ENCODE data around the gene CARHSP1.
"Not testable (repeated sequence)": the region's sequence is repeated elsewhere in the genome, so short reads cannot be mapped to it uniquely, and the experiment has no call there.

Gene CARHSP1

DNA sequence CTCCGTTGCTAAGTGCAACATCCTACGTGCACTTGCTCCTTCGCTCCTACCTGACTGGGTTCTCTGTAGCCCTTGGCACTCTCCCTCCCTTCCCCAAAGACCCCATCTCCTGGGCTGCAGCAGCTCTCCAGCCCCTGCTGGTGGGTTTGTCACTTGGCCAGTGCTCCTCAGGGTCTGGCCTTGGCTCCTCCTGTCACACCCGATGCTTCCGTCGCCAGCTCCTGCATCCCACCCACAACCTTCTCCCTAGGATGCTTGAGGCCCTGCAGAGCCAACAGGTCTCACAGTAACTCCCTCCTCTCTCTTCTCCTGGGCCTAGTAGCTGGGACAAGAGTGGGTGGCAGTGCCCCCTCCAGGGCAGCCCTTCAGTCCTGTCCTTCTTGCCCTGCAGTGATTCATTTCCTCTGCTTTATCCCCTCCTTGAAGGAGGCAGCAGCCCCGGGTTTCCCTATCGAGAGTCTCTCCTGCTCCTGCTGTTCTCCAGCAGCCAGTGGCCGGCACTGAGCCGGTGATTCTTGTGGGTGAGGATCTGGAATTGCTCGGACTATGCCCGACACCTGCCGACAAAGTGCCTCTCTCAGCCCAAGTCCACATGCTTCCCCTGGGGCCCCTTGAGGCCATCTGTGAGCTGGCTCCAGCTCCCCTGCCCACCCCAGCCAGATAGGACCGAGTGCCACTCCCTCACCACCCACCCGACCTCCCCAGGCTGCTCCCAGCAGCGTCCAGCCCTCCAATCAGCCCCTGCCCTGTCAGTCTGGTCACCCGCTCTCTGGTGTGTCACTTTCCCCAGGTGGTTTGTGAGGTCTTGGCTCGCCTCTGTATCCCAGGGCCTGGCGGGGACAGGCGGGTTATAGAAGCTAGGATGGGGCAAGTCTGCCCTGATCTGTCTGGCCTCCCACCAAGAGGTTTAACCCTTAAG, 17.1 kb upstream of the CARHSP1 start:
- peaks cover 0 to 26% (median 20%) of the 10 kb centered on the region in 5 donors for H3K27me3 ChIP-seq (ENCODE audit: control insufficient read depth in 5 of 5, insufficient read depth in 4 of 5, low read length in 5 of 5)
- peaks cover 0 to 24% (median 20%) of the 10 kb centered on the region in 5 donors for H3K4me1 ChIP-seq (ENCODE audit: control insufficient read depth in 5 of 5, insufficient read depth in 5 of 5, low read length in 5 of 5)
- H3K27ac ChIP-seq (ENCODE audit: low read depth, low read length) = no peak overlapping the region
- no peaks in the 10 kb centered on the region for H3K9me3 ChIP-seq (ENCODE audit: control insufficient read depth in 5 of 5, low read length in 5 of 5)
- no peak overlapping the region for H3K9ac ChIP-seq (ENCODE audit: low read length in 5 of 5)
- no peak overlapping the region for H3K4me3 ChIP-seq (ENCODE audit: low read depth in 1 of 5, low read length in 5 of 5)
- peaks cover 0 to 27% (median 19%) of the 10 kb centered on the region in 5 donors for H3K36me3 ChIP-seq (ENCODE audit: control insufficient read depth in 5 of 5, insufficient read depth in 5 of 5, low read length in 5 of 5)

DNA sequence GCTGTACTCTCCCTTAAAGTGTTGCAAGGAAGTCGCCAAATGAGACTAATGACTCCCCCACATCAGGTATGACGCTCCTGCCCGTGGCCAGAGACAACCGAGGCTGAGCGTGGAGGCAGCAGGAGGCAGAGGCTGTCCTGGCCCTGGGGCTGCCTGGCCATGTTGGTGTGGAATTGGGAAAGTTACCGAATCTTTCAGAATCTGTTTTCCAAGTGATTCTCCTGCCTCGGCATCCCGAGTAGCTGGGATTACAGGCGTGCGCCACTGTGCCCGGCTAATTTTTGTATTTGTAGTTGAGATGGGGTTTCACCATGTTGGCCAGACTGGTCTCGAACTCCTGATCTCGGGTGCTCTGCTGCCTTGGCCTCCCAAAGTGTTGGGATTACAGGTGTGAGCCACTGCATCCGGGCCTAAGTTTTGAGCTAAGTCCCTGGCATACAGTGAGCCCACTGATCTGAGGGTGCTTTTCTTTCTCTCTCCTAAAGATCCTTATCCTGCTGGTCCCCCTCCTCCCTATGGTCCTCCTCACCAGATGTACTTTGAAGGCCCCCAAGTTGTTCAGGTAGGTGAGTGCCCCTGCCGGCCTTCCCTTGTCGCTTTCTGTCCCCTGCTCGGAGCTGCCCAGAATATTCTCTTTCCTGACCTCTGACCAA, 14.0 kb upstream of the CARHSP1 start:
- peaks cover 0 to 5% (median 4%) of the 10 kb centered on the region in 5 donors for H3K36me3 ChIP-seq (ENCODE audit: control insufficient read depth in 5 of 5, insufficient read depth in 5 of 5, low read length in 5 of 5)
- H3K4me1 ChIP-seq (ENCODE audit: control insufficient read depth in 5 of 5, insufficient read depth in 5 of 5, low read length in 5 of 5) = peaks cover 0 to 18% (median 18%) of the 10 kb centered on the region in 5 donors
- H3K27me3 ChIP-seq (ENCODE audit: control insufficient read depth in 5 of 5, insufficient read depth in 4 of 5, low read length in 5 of 5) = peaks cover 0 to 26% (median 20%) of the 10 kb centered on the region in 5 donors
- H3K9me3 ChIP-seq (ENCODE audit: control insufficient read depth in 5 of 5, low read length in 5 of 5) = no peaks in the 10 kb centered on the region
- H3K27ac ChIP-seq (ENCODE audit: low read depth, low read length) = no peak overlapping the region
- H3K4me3 ChIP-seq (ENCODE audit: low read depth in 1 of 5, low read length in 5 of 5) = no peak overlapping the region
- no peak overlapping the region for H3K9ac ChIP-seq (ENCODE audit: low read length in 5 of 5)

DNA sequence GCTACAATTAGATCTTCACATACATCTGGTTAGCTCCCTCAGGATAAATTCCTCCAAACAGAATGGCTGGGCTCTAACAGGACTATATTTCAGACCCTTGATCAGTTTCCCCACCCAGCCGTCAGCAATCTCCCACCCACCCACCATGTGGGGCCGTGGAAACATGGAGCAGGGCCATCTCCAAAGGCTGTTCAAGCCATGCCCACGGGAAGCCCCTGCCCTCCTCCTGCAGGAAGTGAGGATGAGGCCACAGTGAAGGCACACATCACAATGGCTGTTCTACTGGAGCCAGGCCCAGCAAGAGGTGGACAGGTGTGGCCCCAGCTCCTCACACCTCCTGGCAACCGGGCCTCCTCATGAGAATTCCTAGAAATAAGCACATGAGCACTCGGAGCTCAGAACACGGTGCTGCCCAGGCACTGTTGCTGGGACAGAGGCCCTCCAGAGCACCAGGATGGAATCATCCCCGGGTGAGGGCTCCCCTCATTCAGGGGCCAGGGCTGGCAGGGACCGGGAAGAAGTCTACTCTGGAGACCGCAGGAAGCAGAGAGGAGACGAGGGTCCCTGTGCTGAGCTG, 13.3 kb upstream of the CARHSP1 start, which contains the start of gene LITAFD:
LITAFD (plus strand) TSS at position 311 of the 577 bp plus-strand sequence. CDS start 2,005 bp downstream, outside the sequence.
- Histone ChIP-seq H3K9ac (ENCODE audit: low read length in 5 of 5) (no peak within 1 kb of the TSS), H3K27ac (ENCODE audit: low read depth, low read length) (no peak within 1 kb of the TSS), H3K4me1 (ENCODE audit: control insufficient read depth in 5 of 5, insufficient read depth in 5 of 5, low read length in 5 of 5) (peaks cover 0 to 15% (median 13%) of the 10 kb centered on the region in 5 donors), H3K4me3 (ENCODE audit: low read depth in 1 of 5, low read length in 5 of 5) (no peak within 1 kb of the TSS), H3K36me3 (ENCODE audit: control insufficient read depth in 5 of 5, insufficient read depth in 5 of 5, low read length in 5 of 5) (peaks cover 0 to 1% (median 0%) of the 10 kb centered on the region in 5 donors), H3K27me3 (ENCODE audit: control insufficient read depth in 5 of 5, insufficient read depth in 4 of 5, low read length in 5 of 5) (peaks cover 0 to 26% (median 20%) of the 10 kb centered on the region in 5 donors), H3K9me3 (ENCODE audit: control insufficient read depth in 5 of 5, low read length in 5 of 5) (no peaks in the 10 kb centered on the region)

DNA sequence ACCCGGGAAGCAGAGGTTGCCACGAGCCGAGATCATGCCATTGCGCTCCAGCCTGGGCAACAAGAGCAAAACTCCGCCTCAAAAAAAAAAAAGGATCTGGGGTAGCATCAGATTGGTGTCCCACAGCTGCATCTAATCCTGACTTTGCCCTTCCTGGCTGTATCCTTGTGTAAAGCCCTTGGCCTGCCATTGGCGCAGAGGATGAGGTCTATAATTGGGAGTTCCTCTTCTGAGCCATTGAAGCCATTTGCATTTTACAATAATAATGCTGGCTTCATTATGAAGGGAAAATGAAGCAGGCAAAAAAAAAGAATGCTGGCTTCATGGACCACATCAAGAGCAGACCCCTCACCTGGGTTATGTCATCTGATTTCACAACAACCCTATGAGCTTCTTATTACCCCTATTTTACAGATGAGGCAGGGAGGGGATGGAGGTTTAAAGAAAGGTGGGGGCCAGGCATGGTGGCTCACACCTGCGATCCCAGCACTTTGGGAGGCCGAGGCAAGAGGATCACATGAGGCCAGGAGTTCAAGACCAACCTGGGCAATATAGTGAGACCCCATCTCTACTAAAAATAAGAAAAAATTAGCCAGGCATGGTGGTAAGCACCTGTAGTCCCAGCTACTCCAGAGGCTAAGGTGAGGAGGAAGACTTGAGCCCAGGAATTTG, 12.2 kb upstream of the CARHSP1 start:
- H3K4me1 ChIP-seq (ENCODE audit: control insufficient read depth in 5 of 5, insufficient read depth in 5 of 5, low read length in 5 of 5) = peaks cover 0 to 8% (median 8%) of the 10 kb centered on the region in 5 donors

DNA sequence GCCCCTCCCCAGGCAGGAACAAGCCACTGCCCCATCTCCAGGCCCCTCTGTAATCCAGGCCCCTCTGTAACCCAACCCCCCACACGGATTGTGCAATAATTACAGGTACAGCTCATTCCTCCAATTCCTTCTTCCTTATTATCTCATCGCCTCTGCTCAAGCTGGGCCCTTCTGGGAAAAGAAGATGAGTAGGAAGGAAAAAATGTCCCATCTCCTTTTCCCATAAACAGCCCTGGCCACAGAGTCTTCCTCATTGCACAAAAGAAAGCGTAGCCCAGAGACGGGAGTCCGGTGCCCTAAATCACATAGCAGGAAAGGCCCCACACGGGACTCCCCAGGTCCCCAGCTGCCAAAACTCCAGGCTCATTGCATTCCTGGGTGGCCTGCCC, 9.7 kb upstream of the CARHSP1 start:
- Histone ChIP-seq H3K36me3 (ENCODE audit: control insufficient read depth in 5 of 5, insufficient read depth in 5 of 5, low read length in 5 of 5) (no peaks in the 10 kb centered on the region), H3K4me3 (ENCODE audit: low read depth in 1 of 5, low read length in 5 of 5) (no peak overlapping the region), H3K9ac (ENCODE audit: low read length in 5 of 5) (no peak overlapping the region), H3K4me1 (ENCODE audit: control insufficient read depth in 5 of 5, insufficient read depth in 5 of 5, low read length in 5 of 5) (peaks cover 0 to 13% (median 2%) of the 10 kb centered on the region in 5 donors), H3K27me3 (ENCODE audit: control insufficient read depth in 5 of 5, insufficient read depth in 4 of 5, low read length in 5 of 5) (peaks cover 0 to 11% (median 8%) of the 10 kb centered on the region in 5 donors), H3K9me3 (ENCODE audit: control insufficient read depth in 5 of 5, low read length in 5 of 5) (no peaks in the 10 kb centered on the region), H3K27ac (ENCODE audit: low read depth, low read length) (no peak overlapping the region)

More for the DNA sequence above, 12.2 kb upstream of the CARHSP1 start:
- Histone ChIP-seq H3K4me3 (ENCODE audit: low read depth in 1 of 5, low read length in 5 of 5) (no peak overlapping the region), H3K36me3 (ENCODE audit: control insufficient read depth in 5 of 5, insufficient read depth in 5 of 5, low read length in 5 of 5) (no peaks in the 10 kb centered on the region), H3K9me3 (ENCODE audit: control insufficient read depth in 5 of 5, low read length in 5 of 5) (no peaks in the 10 kb centered on the region), H3K27ac (ENCODE audit: low read depth, low read length) (no peak overlapping the region), H3K27me3 (ENCODE audit: control insufficient read depth in 5 of 5, insufficient read depth in 4 of 5, low read length in 5 of 5) (peaks cover 0 to 26% (median 20%) of the 10 kb centered on the region in 5 donors), H3K9ac (ENCODE audit: low read length in 5 of 5) (no peak overlapping the region)

DNA sequence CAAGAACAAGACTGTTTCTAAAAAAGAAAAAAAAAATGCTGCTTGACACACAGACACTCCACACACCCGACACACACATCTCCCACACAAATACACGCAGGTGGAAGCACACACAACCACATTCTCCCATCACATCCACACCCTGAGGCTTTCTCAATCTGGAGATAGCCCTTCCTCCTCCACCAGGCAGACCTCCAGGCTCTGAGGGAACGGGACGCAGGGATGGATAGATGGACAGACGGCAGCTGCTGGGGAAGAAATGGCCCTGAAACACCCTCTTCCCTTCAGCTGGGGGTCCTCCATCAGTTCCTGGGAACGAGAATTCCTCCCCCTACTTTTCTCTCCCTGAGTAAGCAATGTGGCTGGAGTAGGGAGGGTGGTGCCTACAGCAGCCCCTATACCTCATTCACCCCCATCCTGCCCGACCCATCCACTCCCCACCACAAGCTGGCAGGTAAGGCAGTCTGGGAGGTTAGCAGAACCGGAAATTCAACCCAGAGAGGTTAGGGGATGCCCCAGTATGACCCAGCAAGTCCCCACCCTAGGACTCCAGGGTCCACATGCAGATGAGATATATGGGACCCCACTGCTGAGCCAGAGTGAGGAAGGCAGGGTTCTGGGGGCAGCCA, 9.2 kb upstream of the CARHSP1 start:
- no peak overlapping the region for H3K9ac ChIP-seq (ENCODE audit: low read length in 5 of 5)
- no peak overlapping the region for H3K27ac ChIP-seq (ENCODE audit: low read depth, low read length)
- no peak overlapping the region for H3K4me3 ChIP-seq (ENCODE audit: low read depth in 1 of 5, low read length in 5 of 5)
- no peaks in the 10 kb centered on the region for H3K36me3 ChIP-seq (ENCODE audit: control insufficient read depth in 5 of 5, insufficient read depth in 5 of 5, low read length in 5 of 5)
- H3K4me1 ChIP-seq (ENCODE audit: control insufficient read depth in 5 of 5, insufficient read depth in 5 of 5, low read length in 5 of 5) = peaks cover 0 to 13% (median 2%) of the 10 kb centered on the region in 5 donors
- H3K27me3 ChIP-seq (ENCODE audit: control insufficient read depth in 5 of 5, insufficient read depth in 4 of 5, low read length in 5 of 5) = peaks cover 0 to 11% (median 8%) of the 10 kb centered on the region in 5 donors
- no peaks in the 10 kb centered on the region for H3K9me3 ChIP-seq (ENCODE audit: control insufficient read depth in 5 of 5, low read length in 5 of 5)

DNA sequence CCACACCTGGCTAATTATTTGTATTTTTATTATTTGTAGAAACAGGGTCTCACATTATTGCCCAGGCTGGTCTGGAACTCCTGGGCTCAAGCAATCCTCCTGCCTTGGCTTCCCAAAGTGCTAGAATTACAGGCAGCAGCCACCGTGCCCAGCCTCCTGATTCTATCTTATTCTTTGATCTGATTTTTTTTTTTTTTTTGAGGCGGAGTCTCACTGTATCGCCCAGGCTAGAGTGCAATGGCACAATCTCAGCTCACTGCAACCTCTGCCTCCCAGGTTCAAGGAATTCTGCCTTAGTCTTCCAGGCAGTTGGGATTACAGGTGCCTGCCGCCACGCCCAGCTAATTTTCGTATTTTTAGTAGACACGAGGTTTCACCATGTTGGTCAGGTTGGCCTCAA, 6.5 kb upstream of the CARHSP1 start:
- H3K36me3 ChIP-seq (ENCODE audit: control insufficient read depth in 5 of 5, insufficient read depth in 5 of 5, low read length in 5 of 5); H3K9me3 ChIP-seq (ENCODE audit: control insufficient read depth in 5 of 5, low read length in 5 of 5); H3K4me3 ChIP-seq (ENCODE audit: low read depth in 1 of 5, low read length in 5 of 5); H3K27me3 ChIP-seq (ENCODE audit: control insufficient read depth in 5 of 5, insufficient read depth in 4 of 5, low read length in 5 of 5); H3K9ac ChIP-seq (ENCODE audit: low read length in 5 of 5); H3K27ac ChIP-seq (ENCODE audit: low read depth, low read length): not testable (repeated sequence)
- H3K4me1 ChIP-seq (ENCODE audit: control insufficient read depth in 5 of 5, insufficient read depth in 5 of 5, low read length in 5 of 5) = peaks cover 0 to 13% (median 3%) of the 10 kb centered on the region in 5 donors

DNA sequence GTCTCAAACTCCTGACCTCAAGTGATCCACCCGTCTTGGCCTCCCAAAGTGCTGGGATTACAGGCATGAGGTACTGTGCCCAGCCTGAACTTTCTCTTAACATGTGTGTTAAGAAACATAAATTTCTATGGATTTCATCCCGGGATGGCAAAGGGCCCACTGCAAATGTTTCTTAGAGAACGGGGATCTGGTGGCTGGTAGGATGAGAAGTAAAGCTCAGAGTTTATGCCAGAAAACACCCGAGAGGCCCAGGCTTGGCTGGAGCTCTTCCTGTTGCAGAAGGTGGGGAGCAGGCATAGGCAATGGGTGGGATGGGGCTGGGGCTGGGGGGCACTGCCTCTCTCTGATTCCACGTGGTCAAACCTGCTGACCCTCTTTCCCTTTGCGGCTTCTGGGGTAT, 5.6 kb upstream of the CARHSP1 start:
- H3K9me3 ChIP-seq (ENCODE audit: control insufficient read depth in 5 of 5, low read length in 5 of 5) = no peaks in the 10 kb centered on the region
- no peak overlapping the region for H3K27ac ChIP-seq (ENCODE audit: low read depth, low read length)

DNA sequence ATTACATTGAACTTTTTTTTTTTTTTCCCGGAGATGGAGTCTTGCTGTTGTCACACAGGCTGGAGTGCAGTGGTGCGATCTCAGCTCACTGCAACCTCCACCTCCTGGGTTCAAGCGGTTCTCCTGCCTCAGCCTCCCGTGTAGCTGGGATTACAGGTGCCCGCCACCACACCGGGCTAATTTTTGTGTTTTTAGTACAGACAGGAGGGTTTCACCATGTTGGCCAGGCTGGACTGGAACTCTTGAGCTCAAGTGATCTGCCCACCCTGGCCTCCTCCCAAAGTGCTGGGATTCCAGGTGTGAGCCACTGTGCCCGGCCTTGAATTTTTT, 5.0 kb upstream of the CARHSP1 start:
- not testable (repeated sequence) for H3K4me3 ChIP-seq (ENCODE audit: low read depth in 1 of 5, low read length in 5 of 5); H3K27me3 ChIP-seq (ENCODE audit: control insufficient read depth in 5 of 5, insufficient read depth in 4 of 5, low read length in 5 of 5); H3K9me3 ChIP-seq (ENCODE audit: control insufficient read depth in 5 of 5, low read length in 5 of 5); H3K27ac ChIP-seq (ENCODE audit: low read depth, low read length); H3K36me3 ChIP-seq (ENCODE audit: control insufficient read depth in 5 of 5, insufficient read depth in 5 of 5, low read length in 5 of 5); H3K9ac ChIP-seq (ENCODE audit: low read length in 5 of 5)
- H3K4me1 ChIP-seq (ENCODE audit: control insufficient read depth in 5 of 5, insufficient read depth in 5 of 5, low read length in 5 of 5) = peaks cover 0 to 18% (median 7%) of the 10 kb centered on the region in 5 donors

More for the DNA sequence above, 5.6 kb upstream of the CARHSP1 start:
- Histone ChIP-seq H3K36me3 (ENCODE audit: control insufficient read depth in 5 of 5, insufficient read depth in 5 of 5, low read length in 5 of 5) (no peaks in the 10 kb centered on the region), H3K4me1 (ENCODE audit: control insufficient read depth in 5 of 5, insufficient read depth in 5 of 5, low read length in 5 of 5) (peaks cover 0 to 14% (median 4%) of the 10 kb centered on the region in 5 donors), H3K9ac (ENCODE audit: low read length in 5 of 5) (no peak overlapping the region), H3K27me3 (ENCODE audit: control insufficient read depth in 5 of 5, insufficient read depth in 4 of 5, low read length in 5 of 5) (no peaks in the 10 kb centered on the region), H3K4me3 (ENCODE audit: low read depth in 1 of 5, low read length in 5 of 5) (no peak overlapping the region)
